ENCODE data around the gene LEP.
"Not testable (repeated sequence)": the region's sequence is repeated elsewhere in the genome, so short reads cannot be mapped to it uniquely, and the experiment has no call there.

Gene LEP

GRCh38 chr7:128268233-128268632, 27.2 kb downstream of the LEP start:
- Mint-ChIP-seq H3K27ac (no peak overlapping the region), H3K27me3 (peaks cover 57% of the 10 kb centered on the region)

GRCh38 chr7:128270826-128271272, 29.8 kb downstream of the LEP start:
- no peaks in the 10 kb centered on the region for H3K9me3 Mint-ChIP-seq
- H3K27me3 Mint-ChIP-seq = peaks cover 57% of the 10 kb centered on the region
- ATAC-seq = no peak
- peaks cover 6% of the 10 kb centered on the region for H3K36me3 Mint-ChIP-seq
- no peak overlapping the region for H3K27ac Mint-ChIP-seq
- no peak overlapping the region for H3K4me3 Mint-ChIP-seq
- no peaks in the 10 kb centered on the region for H3K4me1 Mint-ChIP-seq

More at GRCh38 chr7:128268233-128268632, 27.2 kb downstream of the LEP start:
- Mint-ChIP-seq H3K4me1 (no peaks in the 10 kb centered on the region), H3K9me3 (no peaks in the 10 kb centered on the region), H3K36me3 (no peaks in the 10 kb centered on the region), H3K4me3 (no peak overlapping the region)
- ATAC-seq = no peak

- Mint-ChIP-seq H3K27ac (no peak overlapping the region), H3K36me3 (peaks cover 9% of the 10 kb centered on the region), H3K9me3 (no peaks in the 10 kb centered on the region), H3K4me3 (no peak overlapping the region), H3K4me1 (no peaks in the 10 kb centered on the region), H3K27me3 (peaks cover 57% of the 10 kb centered on the region)
- no peak for ATAC-seq
Observed at GRCh38 chr7:128271471-128271941, 30.4 kb downstream of the LEP start.

GRCh38 chr7:128271942-128272481, 30.9 kb downstream of the LEP start:
- Mint-ChIP-seq H3K4me1 (no peaks in the 10 kb centered on the region), H3K27ac (no peak overlapping the region), H3K36me3 (peaks cover 9% of the 10 kb centered on the region), H3K4me3 (no peak overlapping the region), H3K9me3 (no peaks in the 10 kb centered on the region), H3K27me3 (peaks cover 53% of the 10 kb centered on the region)
- no peak for ATAC-seq

GRCh38 chr7:128274246-128274883, 33.3 kb downstream of the LEP start:
- no peak for ATAC-seq
- H3K27me3 Mint-ChIP-seq = peaks cover 30% of the 10 kb centered on the region
- no peak overlapping the region for H3K4me3 Mint-ChIP-seq
- peaks cover 19% of the 10 kb centered on the region for H3K36me3 Mint-ChIP-seq
- no peak overlapping the region for H3K27ac Mint-ChIP-seq
- peaks cover 7% of the 10 kb centered on the region for H3K9me3 Mint-ChIP-seq
- H3K4me1 Mint-ChIP-seq = no peaks in the 10 kb centered on the region

GRCh38 chr7:128274884-128275603, 34.0 kb downstream of the LEP start:
- H3K27me3 Mint-ChIP-seq = peaks cover 23% of the 10 kb centered on the region
- H3K9me3 Mint-ChIP-seq = peaks cover 12% of the 10 kb centered on the region
- H3K27ac Mint-ChIP-seq = no peak overlapping the region
- H3K36me3 Mint-ChIP-seq = peaks cover 24% of the 10 kb centered on the region
- ATAC-seq = no peak
- H3K4me1 Mint-ChIP-seq = no peaks in the 10 kb centered on the region
- no peak overlapping the region for H3K4me3 Mint-ChIP-seq

- ATAC-seq = no peak
- Mint-ChIP-seq H3K36me3 (peaks cover 27% of the 10 kb centered on the region), H3K27me3 (peaks cover 16% of the 10 kb centered on the region), H3K27ac (no peak overlapping the region), H3K9me3 (peaks cover 14% of the 10 kb centered on the region), H3K4me1 (no peaks in the 10 kb centered on the region), H3K4me3 (no peak overlapping the region)
Observed at GRCh38 chr7:128275681-128276080, 34.6 kb downstream of the LEP start.

- Mint-ChIP-seq H3K27me3 (no peaks in the 10 kb centered on the region), H3K9me3 (peaks cover 20% of the 10 kb centered on the region), H3K4me3 (no peak overlapping the region), H3K36me3 (peaks cover 40% of the 10 kb centered on the region), H3K27ac (no peak overlapping the region), H3K4me1 (no peaks in the 10 kb centered on the region)
- ATAC-seq = no peak
Observed at GRCh38 chr7:128278366-128278765, 37.3 kb downstream of the LEP start.

GRCh38 chr7:128279124-128279713, 38.1 kb downstream of the LEP start:
- H3K36me3 Mint-ChIP-seq = peaks cover 40% of the 10 kb centered on the region
- H3K9me3 Mint-ChIP-seq = peaks cover 20% of the 10 kb centered on the region

GRCh38 chr7:128280451-128280850, 39.4 kb downstream of the LEP start:
- not testable (repeated sequence) for H3K27ac Mint-ChIP-seq, H3K4me1 Mint-ChIP-seq, ATAC-seq, H3K27me3 Mint-ChIP-seq, H3K4me3 Mint-ChIP-seq
- Mint-ChIP-seq H3K9me3 (peaks cover 20% of the 10 kb centered on the region), H3K36me3 (peaks cover 45% of the 10 kb centered on the region)

More at GRCh38 chr7:128279124-128279713, 38.1 kb downstream of the LEP start:
- Mint-ChIP-seq H3K4me1 (no peaks in the 10 kb centered on the region), H3K27ac (no peak overlapping the region), H3K4me3 (no peak overlapping the region), H3K27me3 (no peaks in the 10 kb centered on the region)
- ATAC-seq = no peak

GRCh38 chr7:128281605-128282380, 40.7 kb downstream of the LEP start:
- ATAC-seq = no peak
- Mint-ChIP-seq H3K4me3 (no peak overlapping the region), H3K9me3 (peaks cover 20% of the 10 kb centered on the region), H3K27ac (no peak overlapping the region), H3K4me1 (no peaks in the 10 kb centered on the region), H3K36me3 (peaks cover 51% of the 10 kb centered on the region), H3K27me3 (no peaks in the 10 kb centered on the region)

- H3K4me3 Mint-ChIP-seq = no peak overlapping the region
- peaks cover 51% of the 10 kb centered on the region for H3K36me3 Mint-ChIP-seq
- no peaks in the 10 kb centered on the region for H3K4me1 Mint-ChIP-seq
- no peaks in the 10 kb centered on the region for H3K27me3 Mint-ChIP-seq
- H3K27ac Mint-ChIP-seq = no peak overlapping the region
- ATAC-seq = no peak
- peaks cover 13% of the 10 kb centered on the region for H3K9me3 Mint-ChIP-seq
Observed at GRCh38 chr7:128284102-128284501, 43.0 kb downstream of the LEP start.

- Mint-ChIP-seq H3K4me3 (no peak overlapping the region), H3K9me3 (peaks cover 3% of the 10 kb centered on the region), H3K36me3 (peaks cover 53% of the 10 kb centered on the region), H3K4me1 (no peaks in the 10 kb centered on the region), H3K27me3 (no peaks in the 10 kb centered on the region), H3K27ac (no peak overlapping the region)
- no peak for ATAC-seq
Observed at GRCh38 chr7:128287556-128287955, 46.5 kb downstream of the LEP start.

GRCh38 chr7:128298004-128298403, 56.9 kb downstream of the LEP start:
- ATAC-seq, H3K27ac Mint-ChIP-seq, H3K4me1 Mint-ChIP-seq, H3K9me3 Mint-ChIP-seq, H3K4me3 Mint-ChIP-seq, H3K27me3 Mint-ChIP-seq: not testable (repeated sequence)
- H3K36me3 Mint-ChIP-seq = peaks cover 29% of the 10 kb centered on the region

GRCh38 chr7:128299109-128299607, 58.1 kb downstream of the LEP start:
- Mint-ChIP-seq H3K4me1 (peaks cover 6% of the 10 kb centered on the region), H3K9me3 (no peaks in the 10 kb centered on the region), H3K27ac (no peak overlapping the region), H3K36me3 (peaks cover 32% of the 10 kb centered on the region), H3K27me3 (no peaks in the 10 kb centered on the region), H3K4me3 (no peak overlapping the region)
- no peak for ATAC-seq

All from stimulated activated memory B cell treated with anti-CD40 and anti-IgM and Interleukin-4, amounts not matched to agents 10 μg/mL and 1 μg/mL and 100 μg/mL, for 72 hours (primary cell).